ENCODE measurements around the gene CLMP.
"Not testable (repeated sequence)": the region's sequence is repeated elsewhere in the genome, so short reads cannot be mapped to it uniquely, and the experiment has no call there.

The CLMP gene

GRCh38 chr11:123166071-123166559, 28.9 kb downstream of the CLMP start:
- FAIRE-seq: peak; percentile 78

- peak; percentile 90 for FAIRE-seq
Measured at GRCh38 chr11:123164732-123165450, 30.2 kb downstream of the CLMP start.

- no peak for FAIRE-seq
Measured at GRCh38 chr11:123163621-123164020, 31.4 kb downstream of the CLMP start.

- no peak for FAIRE-seq
Measured at GRCh38 chr11:123161376-123162030, 33.5 kb downstream of the CLMP start.

- no peak for FAIRE-seq
Measured at GRCh38 chr11:123159183-123159857, 35.7 kb downstream of the CLMP start.

- no peak for FAIRE-seq
Measured at GRCh38 chr11:123158033-123159003, 36.7 kb downstream of the CLMP start.

- no peak for FAIRE-seq
Measured at GRCh38 chr11:123152951-123153350, 42.1 kb downstream of the CLMP start.

- not testable (repeated sequence) for FAIRE-seq
Measured at GRCh38 chr11:123152346-123152745, 42.7 kb downstream of the CLMP start.

- no peak for FAIRE-seq
Measured at GRCh38 chr11:123151796-123152195, 43.3 kb downstream of the CLMP start.

- FAIRE-seq: no peak
Measured at GRCh38 chr11:123151366-123151765, 43.7 kb downstream of the CLMP start.

GRCh38 chr11:123150882-123151281, 44.2 kb downstream of the CLMP start:
- no peak for FAIRE-seq

- FAIRE-seq: no peak
Measured at GRCh38 chr11:123148965-123149364, 46.1 kb downstream of the CLMP start.

- no peak for FAIRE-seq
Measured at GRCh38 chr11:123145661-123146060, 49.4 kb downstream of the CLMP start.

GRCh38 chr11:123145220-123145619, 49.8 kb downstream of the CLMP start:
- no peak for FAIRE-seq

- no peak for FAIRE-seq
Measured at GRCh38 chr11:123144707-123145106, 50.3 kb downstream of the CLMP start.

- FAIRE-seq: no peak
Measured at GRCh38 chr11:123143921-123144320, 51.1 kb downstream of the CLMP start.

GRCh38 chr11:123143476-123143875, 51.6 kb downstream of the CLMP start:
- FAIRE-seq: no peak

- FAIRE-seq: no peak
Measured at GRCh38 chr11:123139206-123139605, 55.8 kb downstream of the CLMP start.

- FAIRE-seq: peak; percentile 84
Measured at GRCh38 chr11:123137431-123138224, 57.4 kb downstream of the CLMP start.

GRCh38 chr11:123135863-123136446, 59.1 kb downstream of the CLMP start:
- no peak for FAIRE-seq

- no peak for FAIRE-seq
Measured at GRCh38 chr11:123132881-123133280, 62.2 kb downstream of the CLMP start.

Measured in endometrium (tissue), 2 donors.